ENCODE results near the gene UIMC1. TPM values are rescaled to one million over a fixed set of nuclear protein-coding genes. Genes with fewer than 3 reads are reported as not detected.
A peak's percentile ranks its signal among the peaks of the same experiment; 100 is the strongest.
"Not testable (repeated sequence)": the region's sequence is repeated elsewhere in the genome, so short reads cannot be mapped to it uniquely, and the experiment has no call there.

Gene UIMC1
- total RNA-seq, 1 experiment from 2014 or later, result 53.0 TPM

GRCh38 chr5:176983593-176983992 is 23.0 kb downstream of the UIMC1 start:
- not testable (repeated sequence) for H4K8ac ChIP-seq (replicated peaks; ENCODE audit: insufficient read length, low read depth, low read length); H3K27ac Mint-ChIP-seq; H3K56ac ChIP-seq (ENCODE audit: insufficient read length, low read depth, low read length); H3K79me1 ChIP-seq (ENCODE audit: insufficient read depth, low read depth, low read length, poor library complexity, severe bottlenecking); H3K4ac ChIP-seq (ENCODE audit: low read depth, low read length); H3K9ac ChIP-seq (ENCODE audit: extremely low read depth, insufficient read length, low read length); H3K4me3 Mint-ChIP-seq; H4K5ac ChIP-seq (ENCODE audit: insufficient read length, low read depth, low read length); H2AK5ac ChIP-seq (ENCODE audit: insufficient read length, low read length); H4K20me1 ChIP-seq (ENCODE audit: control insufficient read depth, insufficient read depth, insufficient read length); H3T11ph ChIP-seq (ENCODE audit: low read length); H3K18ac ChIP-seq (ENCODE audit: insufficient read length, low read depth, low read length); H3K23ac ChIP-seq (ENCODE audit: insufficient read length, low read depth, low read length); H3K4me2 ChIP-seq (ENCODE audit: insufficient read depth, insufficient read length, low read length); H2BK5ac ChIP-seq (ENCODE audit: insufficient read length, low read length); H3K27me3 Mint-ChIP-seq (ENCODE audit: low read depth); H4K91ac ChIP-seq (ENCODE audit: insufficient read length, low read depth, low read length); H3K27me3 ChIP-seq (ENCODE audit: insufficient read depth, low read length); H2BK120ac ChIP-seq (ENCODE audit: low read depth, low read length, poor library complexity, severe bottlenecking); H2AFZ ChIP-seq (ENCODE audit: low read length); H3K4me1 Mint-ChIP-seq; H3K14ac ChIP-seq (ENCODE audit: insufficient read depth, low read length); H2BK20ac ChIP-seq (ENCODE audit: low read depth, low read length, poor library complexity, severe bottlenecking); H3K9me3 ChIP-seq (ENCODE audit: control insufficient read depth, low read depth, low read length); H2BK15ac ChIP-seq (ENCODE audit: low read depth, low read length); H3K27ac ChIP-seq (ENCODE audit: insufficient read length, low read depth, low read length); H3K4me1 ChIP-seq (ENCODE audit: insufficient read depth, low read length); H3K23me2 ChIP-seq (ENCODE audit: insufficient read length, low read depth, low read length, poor library complexity, severe bottlenecking); DNase-seq; H2BK12ac ChIP-seq (ENCODE audit: insufficient read length, low read depth, low read length)
- no CpG with 5 or more reads among the region's 21 CpGs for WGBS (ENCODE audit: extremely low coverage, insufficient read length, low lambda C conversion rate)
- Mint-ChIP-seq H3K36me3 (ENCODE audit: insufficient read depth in 1 of 3, low read depth in 3 of 3) (peaks cover 53 to 82% (median 77%) of the 10 kb centered on the region in 3 experiments), H3K9me3 (peaks cover 29 to 32% of the 10 kb centered on the region in 2 experiments)
- peaks cover 14% of the 10 kb centered on the region; the same call in 1 of the 2 replicates for H3K79me2 ChIP-seq (ENCODE audit: insufficient read depth, low read length)

GRCh38 chr5:176983112-176983511 is 23.5 kb downstream of the UIMC1 start:
- not testable (repeated sequence) for H3K14ac ChIP-seq (ENCODE audit: insufficient read depth, low read length); H4K5ac ChIP-seq (ENCODE audit: insufficient read length, low read depth, low read length); H2BK20ac ChIP-seq (ENCODE audit: low read depth, low read length, poor library complexity, severe bottlenecking); H3K4me1 Mint-ChIP-seq; H4K91ac ChIP-seq (ENCODE audit: insufficient read length, low read depth, low read length); H3K4me1 ChIP-seq (ENCODE audit: insufficient read depth, low read length); H2BK12ac ChIP-seq (ENCODE audit: insufficient read length, low read depth, low read length); H3T11ph ChIP-seq (ENCODE audit: low read length); H3K4me3 Mint-ChIP-seq; H3K27me3 Mint-ChIP-seq (ENCODE audit: low read depth); H3K9ac ChIP-seq (ENCODE audit: extremely low read depth, insufficient read length, low read length); H3K9me3 ChIP-seq (ENCODE audit: control insufficient read depth, low read depth, low read length); H2BK5ac ChIP-seq (ENCODE audit: insufficient read length, low read length); H2AFZ ChIP-seq (ENCODE audit: low read length); H4K20me1 ChIP-seq (ENCODE audit: control insufficient read depth, insufficient read depth, insufficient read length); H3K23me2 ChIP-seq (ENCODE audit: insufficient read length, low read depth, low read length, poor library complexity, severe bottlenecking); DNase-seq; H3K56ac ChIP-seq (ENCODE audit: insufficient read length, low read depth, low read length); H2BK15ac ChIP-seq (ENCODE audit: low read depth, low read length); H3K79me1 ChIP-seq (ENCODE audit: insufficient read depth, low read depth, low read length, poor library complexity, severe bottlenecking); H4K8ac ChIP-seq (replicated peaks; ENCODE audit: insufficient read length, low read depth, low read length); H2AK5ac ChIP-seq (ENCODE audit: insufficient read length, low read length); H3K27ac ChIP-seq (ENCODE audit: insufficient read length, low read depth, low read length); H3K18ac ChIP-seq (ENCODE audit: insufficient read length, low read depth, low read length); H3K27me3 ChIP-seq (ENCODE audit: insufficient read depth, low read length); H3K4me2 ChIP-seq (ENCODE audit: insufficient read depth, insufficient read length, low read length); H3K4ac ChIP-seq (ENCODE audit: low read depth, low read length); H2BK120ac ChIP-seq (ENCODE audit: low read depth, low read length, poor library complexity, severe bottlenecking); H3K23ac ChIP-seq (ENCODE audit: insufficient read length, low read depth, low read length)
- H3K79me2 ChIP-seq (ENCODE audit: insufficient read depth, low read length), result peaks cover 11% of the 10 kb centered on the region; the same call in 1 of the 2 replicates
- peaks cover 29 to 32% of the 10 kb centered on the region in 2 experiments for H3K9me3 Mint-ChIP-seq
- no CpG with 5 or more reads among the region's 13 CpGs for WGBS (ENCODE audit: extremely low coverage, insufficient read length, low lambda C conversion rate)
- peaks cover 53 to 78% (median 74%) of the 10 kb centered on the region in 3 experiments for H3K36me3 Mint-ChIP-seq (ENCODE audit: insufficient read depth in 1 of 3, low read depth in 3 of 3)
- peak overlapping the region in 1 of 3 experiments; percentile 62; a peak in 1 of 7 replicates for H3K27ac Mint-ChIP-seq

Measured in H9 (cell line).